GM12864 (cell line): ENCODE data around the gene ERFL.

Experiments
- DNase-seq: peaks from one replicate; pipeline ENCODE4 v3.0.0-alpha.2; 2011; ENCODE audit warnings: low read depth
- H3K4me3 ChIP-seq: 2 replicates; pipeline ENCODE4 v1.5.1; 2011; ENCODE audit warnings: mild to moderate bottlenecking, low read depth, low read length, control low read depth
- CTCF ChIP-seq: IDR thresholded peaks from 2 replicates; pipeline ENCODE4 v1.5.1; 2011; ENCODE audit warnings: low read depth, mild to moderate bottlenecking, moderate library complexity, low read length, control low read depth, inconsistent platforms; ENCODE audit errors: missing control alignments

Gene ERFL

GRCh38 chr19:41906271-41906670, 22.0 kb downstream of the ERFL start:
- H3K4me3 ChIP-seq = no peak overlapping the region
- no peak for DNase-seq
- TF ChIP-seq CTCF = no peak

- H3K4me3 ChIP-seq = no peak overlapping the region
- no peak for DNase-seq
- no peak for TF ChIP-seq CTCF
Observed at GRCh38 chr19:41905273-41906002, 22.8 kb downstream of the ERFL start.

GRCh38 chr19:41904118-41904870, 24.0 kb downstream of the ERFL start:
- TF ChIP-seq CTCF = no peak
- no peak overlapping the region for H3K4me3 ChIP-seq
- DNase-seq = no peak

GRCh38 chr19:41903193-41903953, 24.9 kb downstream of the ERFL start:
- no peak overlapping the region for H3K4me3 ChIP-seq
- DNase-seq = no peak
- no peak for TF ChIP-seq CTCF

GRCh38 chr19:41902594-41902993, 25.7 kb downstream of the ERFL start:
- no peak overlapping the region for H3K4me3 ChIP-seq
- DNase-seq = no peak
- TF ChIP-seq CTCF = no peak

GRCh38 chr19:41901707-41902360, 26.4 kb downstream of the ERFL start:
- no peak for TF ChIP-seq CTCF
- no peak overlapping the region for H3K4me3 ChIP-seq
- no peak for DNase-seq
